GM12873 (cell line): Measurements from ENCODE around the gene SPOCK1.

Source experiments
- CTCF ChIP-seq: IDR thresholded peaks from 2 replicates; pipeline ENCODE4 v1.5.1; 2012; ENCODE audit warnings: low read depth, mild to moderate bottlenecking, moderate library complexity, low read length, control low read depth; ENCODE audit not compliant: insufficient read depth; ENCODE audit errors: missing control alignments

The SPOCK1 gene

GRCh38 chr5:137248527-137248926 is 250.6 kb downstream of the SPOCK1 start:
- no peak for TF ChIP-seq CTCF

- no peak for TF ChIP-seq CTCF
Observed at GRCh38 chr5:137245438-137245837, 253.7 kb downstream of the SPOCK1 start.

- no peak for TF ChIP-seq CTCF
Observed at GRCh38 chr5:137240285-137240684, 258.8 kb downstream of the SPOCK1 start.

GRCh38 chr5:137236849-137237507 is 262.1 kb downstream of the SPOCK1 start:
- TF ChIP-seq CTCF: no peak

- no peak for TF ChIP-seq CTCF
Observed at GRCh38 chr5:137236252-137236651, 262.9 kb downstream of the SPOCK1 start.

GRCh38 chr5:137234973-137235943 is 263.9 kb downstream of the SPOCK1 start:
- TF ChIP-seq CTCF: no peak

GRCh38 chr5:137233726-137234125 is 265.4 kb downstream of the SPOCK1 start:
- TF ChIP-seq CTCF: no peak
